Vagina (tissue), 2 donors: ENCODE data around the gene RRP12. TPM values are rescaled to one million over a fixed set of nuclear protein-coding genes. Genes with fewer than 3 reads are reported as not detected.
A peak's percentile ranks its signal among the peaks of the same experiment; 100 is the strongest.
"Not testable (repeated sequence)": the region's sequence is repeated elsewhere in the genome, so short reads cannot be mapped to it uniquely, and the experiment has no call there.

Source experiments
- DNase-seq, 2 donors: peaks; one replicate each; pipeline ENCODE4 v3.0.0-alpha.2; 2017; ENCODE audit errors: extremely low spot score in 2 of 2
- H3K27ac ChIP-seq: fragments of 200-600 bp; sonication (generic); one replicate; pipeline ENCODE4 v1.5.1; 2019
- H3K27me3 ChIP-seq: fragments of 200-600 bp; sonication (generic); one replicate; pipeline ENCODE4 v1.5.1; 2019
- H3K36me3 ChIP-seq, 2 donors: fragments of 200-600 bp; sonication (generic); one replicate each; pipeline ENCODE4 v1.5.1; 2017 to 2019
- H3K4me1 ChIP-seq: fragments of 200-600 bp; sonication (generic); one replicate; pipeline ENCODE4 v1.5.1; 2019
- H3K4me3 ChIP-seq, 2 donors: fragments of 200-600 bp; sonication (generic); 1 replicate in 1 of 2; 2 replicates in 1 of 2; pipeline ENCODE4 v1.5.1; 2016 to 2019
- H3K9me3 ChIP-seq: fragments of 200-600 bp; sonication (generic); one replicate; pipeline ENCODE4 v1.5.1; 2019
- CTCF ChIP-seq, 3 experiments: fragments of 450-650 bp in 2 of 3; fragments of 200-600 bp in 1 of 3; sonication (generic) in 1 of 3; IDR thresholded peaks; one replicate each; pipeline ENCODE4 v1.5.1; 2017 to 2019; ENCODE audit warnings: antibody characterized with exemption in 3 of 3, mild to moderate bottlenecking in 2 of 3, moderate library complexity in 2 of 3
- POLR2A ChIP-seq, 2 donors: fragments of 450-650 bp; IDR thresholded peaks; one replicate each; pipeline ENCODE4 v1.6.1; 2017; ENCODE audit warnings: antibody characterized with exemption in 2 of 2, mild to moderate bottlenecking in 2 of 2, moderate library complexity in 2 of 2
- POLR2AphosphoS5 ChIP-seq, 2 donors: sonication (generic); formaldehyde crosslinking; IDR thresholded peaks; one replicate each; pipeline ENCODE4 v1.9.0; 2017; ENCODE audit warnings: antibody characterized with exemption in 2 of 2, mild to moderate bottlenecking in 2 of 2, low read depth in 1 of 2; ENCODE audit not compliant: insufficient read depth in 1 of 2
- intact Hi-C: fragments of 100-400 bp; cut with DNase I; formaldehyde crosslinking; loops from one replicate; pipeline ENCODE4 v1.15.1; 2023
- total RNA-seq: library from RNA; depleted of rRNA; stranded (reverse); fragments of >200 nt; gene quantifications from one replicate; pipeline ENCODE4 v1.2.3, GENCODE V29; 2016

The RRP12 gene
- total RNA-seq, 1 donor from 2014 or later: 32.7 TPM

- peak overlapping the region; percentile 18 for H3K27ac ChIP-seq
- peaks cover 23% of the 10 kb centered on the region for H3K4me1 ChIP-seq
- H3K4me3 ChIP-seq: no peak overlapping the region
- TF ChIP-seq CTCF (IDR thresholded peaks at IDR 0.05): peak; percentile 47 to 83 (median 76)
- TF ChIP-seq POLR2A (IDR thresholded peaks at IDR 0.05): no peak
- no peak for TF ChIP-seq POLR2AphosphoS5 (IDR thresholded peaks at IDR 0.05; ENCODE audit: insufficient read depth in 1 of 2, low read depth in 1 of 2)
- no peaks in the 10 kb centered on the region for H3K27me3 ChIP-seq
- no peaks in the 10 kb centered on the region for H3K9me3 ChIP-seq
- intact Hi-C loops: no loop called here
- no peaks in the 10 kb centered on the region for H3K36me3 ChIP-seq
- no peak for DNase-seq
Observed at GRCh38 chr10:97407211-97407951, 6.2 kb upstream of the RRP12 start.

DNA sequence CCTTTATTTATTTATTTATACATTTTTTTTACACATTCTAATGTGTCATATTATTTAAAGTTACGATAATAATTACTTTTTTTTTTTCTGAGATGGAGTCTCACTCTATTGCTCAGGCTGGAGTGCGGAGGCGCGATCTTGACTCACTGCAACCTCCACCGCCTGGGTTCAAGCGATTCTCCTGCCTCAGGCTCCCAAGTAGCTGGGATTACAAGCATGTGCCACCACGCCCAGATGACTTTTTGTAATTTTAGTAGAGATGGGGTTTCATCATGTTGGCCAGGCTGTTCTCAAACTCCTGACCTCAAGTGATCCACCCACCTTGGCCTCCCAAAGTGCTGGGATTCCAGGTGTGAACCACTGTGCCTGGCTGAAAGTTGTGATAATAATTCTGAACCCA is 5.3 kb upstream of the RRP12 start:
- H3K9me3 ChIP-seq, H3K27me3 ChIP-seq, DNase-seq, H3K4me3 ChIP-seq, H3K36me3 ChIP-seq, intact Hi-C loops: not testable (repeated sequence)
- H3K27ac ChIP-seq: peak overlapping the region; percentile 18
- H3K4me1 ChIP-seq: peaks cover 19% of the 10 kb centered on the region

GRCh38 chr10:97406064-97406463 is 4.9 kb upstream of the RRP12 start:
- Histone ChIP-seq H3K36me3 (no peaks in the 10 kb centered on the region), H3K4me3 (no peak overlapping the region), H3K27me3 (no peaks in the 10 kb centered on the region), H3K9me3 (no peaks in the 10 kb centered on the region), H3K27ac (no peak overlapping the region), H3K4me1 (peaks cover 19% of the 10 kb centered on the region)
- no peak for DNase-seq
- intact Hi-C loops: no loop called here
- TF ChIP-seq POLR2A (IDR thresholded peaks at IDR 0.05) (no peak), CTCF (IDR thresholded peaks at IDR 0.05) (no peak), POLR2AphosphoS5 (IDR thresholded peaks at IDR 0.05; ENCODE audit: insufficient read depth in 1 of 2, low read depth in 1 of 2) (no peak)

DNA sequence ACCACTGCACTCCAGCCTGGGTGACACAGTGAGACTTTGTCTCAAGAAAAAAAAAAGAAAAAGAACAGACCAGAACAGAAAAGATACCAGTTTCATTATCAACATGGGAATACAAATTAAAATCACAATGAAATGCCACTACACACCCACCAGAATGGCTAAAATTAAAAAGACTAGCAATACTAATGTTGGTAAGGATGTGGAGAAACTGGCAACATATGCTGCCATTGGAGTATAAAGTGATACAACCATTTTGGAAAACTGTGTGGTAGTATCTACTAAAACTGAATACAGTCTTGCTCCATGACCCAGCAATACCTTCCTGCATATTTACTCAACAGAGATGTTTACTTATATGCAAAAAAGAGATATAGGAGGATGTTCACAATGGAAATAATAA is 2.9 kb upstream of the RRP12 start:
- TF ChIP-seq POLR2AphosphoS5 (IDR thresholded peaks at IDR 0.05; ENCODE audit: insufficient read depth in 1 of 2, low read depth in 1 of 2) (no peak), CTCF (IDR thresholded peaks at IDR 0.05) (no peak), POLR2A (IDR thresholded peaks at IDR 0.05) (no peak)
- H3K27me3 ChIP-seq: no peaks in the 10 kb centered on the region
- DNase-seq: no peak
- H3K4me3 ChIP-seq: no peak overlapping the region
- peaks cover 33% of the 10 kb centered on the region for H3K4me1 ChIP-seq
- no peak overlapping the region for H3K27ac ChIP-seq
- no peaks in the 10 kb centered on the region for H3K9me3 ChIP-seq
- intact Hi-C loops: no loop called here
- no peaks in the 10 kb centered on the region for H3K36me3 ChIP-seq

DNA sequence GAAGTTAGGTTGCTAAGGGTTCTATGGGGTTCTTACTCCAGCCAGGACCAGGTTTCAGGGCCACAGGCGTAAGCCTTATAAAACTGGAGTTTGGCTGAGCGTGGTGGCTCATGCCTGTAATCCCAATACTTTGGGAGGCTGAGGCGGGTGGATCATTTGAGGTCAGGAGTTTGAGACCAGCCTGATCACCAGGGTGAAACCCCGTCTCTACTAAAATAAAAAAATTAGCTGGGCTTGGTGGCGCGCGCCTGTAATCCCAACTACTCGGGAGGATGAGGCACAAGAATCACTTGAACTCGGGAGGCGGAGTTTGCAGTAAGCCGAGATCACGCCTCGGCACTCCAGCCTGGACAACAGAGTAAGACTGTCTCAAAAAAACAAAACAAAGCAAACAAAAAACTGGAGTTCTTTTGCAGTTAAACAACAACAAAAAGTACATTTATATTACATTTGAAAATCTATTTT is 347 bp upstream of the RRP12 start:
- Histone ChIP-seq H3K9me3 (no peaks in the 10 kb centered on the region), H3K27me3 (no peaks in the 10 kb centered on the region), H3K4me3 (peak overlapping the region; percentile 78 to 88), H3K36me3 (peaks cover 0 to 11% of the 10 kb centered on the region in 2 donors), H3K27ac (no peak overlapping the region), H3K4me1 (peaks cover 15% of the 10 kb centered on the region)
- TF ChIP-seq POLR2A (IDR thresholded peaks at IDR 0.05) (no peak), POLR2AphosphoS5 (IDR thresholded peaks at IDR 0.05; ENCODE audit: insufficient read depth in 1 of 2, low read depth in 1 of 2) (no peak), CTCF (IDR thresholded peaks at IDR 0.05) (no peak)
- intact Hi-C loops: no loop called here
- DNase-seq: no peak
